Measurements from ENCODE around the gene ANKRD10. TPM values are rescaled to one million over a fixed set of nuclear protein-coding genes. Genes with fewer than 3 reads are reported as not detected.
A peak's percentile ranks its signal among the peaks of the same experiment; 100 is the strongest.
"Not testable (repeated sequence)": the region's sequence is repeated elsewhere in the genome, so short reads cannot be mapped to it uniquely, and the experiment has no call there.

The ANKRD10 gene
- 35.9 and 78.6 TPM in 2 replicates for total RNA-seq (2014; rRNA removed; shearing (Covaris generic); ENCODE audit: low replicate concordance)

GRCh38 chr13:110915057-110915873 lies at the start of gene ANKRD10:
Gene ANKRD10 (minus strand): TSS chr13:110915069. CDS start chr13:110914934, 135 bp downstream.
- DNase-seq = peak; percentile 99
- Histone ChIP-seq H3K27me3 (no peaks in the 10 kb centered on the region), H3K36me3 (peaks cover 18% of the 10 kb centered on the region), H3K9me3 (no peaks in the 10 kb centered on the region), H3K4me3 (peak within 1 kb of the TSS; percentile 100)

GRCh38 chr13:110964229-110965037 lies 49.6 kb upstream of the ANKRD10 start:
- no peak for DNase-seq
- peaks cover 15% of the 10 kb centered on the region for H3K9me3 ChIP-seq
- H3K36me3 ChIP-seq = no peaks in the 10 kb centered on the region
- no peaks in the 10 kb centered on the region for H3K27me3 ChIP-seq
- H3K4me3 ChIP-seq = no peak overlapping the region

GRCh38 chr13:110963554-110963970 lies 48.7 kb upstream of the ANKRD10 start:
- H3K27me3 ChIP-seq = no peaks in the 10 kb centered on the region
- H3K9me3 ChIP-seq = peaks cover 15% of the 10 kb centered on the region
- no peaks in the 10 kb centered on the region for H3K36me3 ChIP-seq
- no peak for DNase-seq
- H3K4me3 ChIP-seq = no peak overlapping the region

GRCh38 chr13:110961959-110962358 lies 47.1 kb upstream of the ANKRD10 start:
- no peak overlapping the region for H3K4me3 ChIP-seq
- no peaks in the 10 kb centered on the region for H3K27me3 ChIP-seq
- no peaks in the 10 kb centered on the region; the same call in 1 of the 2 replicates for H3K36me3 ChIP-seq
- DNase-seq = no peak
- peaks cover 24% of the 10 kb centered on the region for H3K9me3 ChIP-seq

- no peaks in the 10 kb centered on the region for H3K27me3 ChIP-seq
- no peak overlapping the region for H3K4me3 ChIP-seq
- no peak for DNase-seq
- H3K9me3 ChIP-seq = peaks cover 13% of the 10 kb centered on the region
- H3K36me3 ChIP-seq = no peaks in the 10 kb centered on the region; the same call in 1 of the 2 replicates
Measured at GRCh38 chr13:110960204-110960603, 45.3 kb upstream of the ANKRD10 start.

GRCh38 chr13:110957931-110958330 lies 43.1 kb upstream of the ANKRD10 start:
- no peak overlapping the region for H3K4me3 ChIP-seq
- DNase-seq = no peak
- H3K9me3 ChIP-seq = peaks cover 9% of the 10 kb centered on the region
- H3K27me3 ChIP-seq = no peaks in the 10 kb centered on the region
- no peaks in the 10 kb centered on the region; the same call in 1 of the 2 replicates for H3K36me3 ChIP-seq

GRCh38 chr13:110957181-110957884 lies 42.5 kb upstream of the ANKRD10 start:
- H3K27me3 ChIP-seq = no peaks in the 10 kb centered on the region
- peaks cover 9% of the 10 kb centered on the region for H3K9me3 ChIP-seq
- H3K36me3 ChIP-seq = no peaks in the 10 kb centered on the region; the same call in 1 of the 2 replicates
- no peak for DNase-seq
- H3K4me3 ChIP-seq = no peak overlapping the region

- not testable (repeated sequence) for H3K36me3 ChIP-seq, H3K27me3 ChIP-seq, H3K4me3 ChIP-seq, DNase-seq, H3K9me3 ChIP-seq
Measured at GRCh38 chr13:110956216-110956615, 41.3 kb upstream of the ANKRD10 start.

- not testable (repeated sequence) for H3K27me3 ChIP-seq, H3K9me3 ChIP-seq, H3K4me3 ChIP-seq, DNase-seq, H3K36me3 ChIP-seq
Measured at GRCh38 chr13:110955608-110956007, 40.7 kb upstream of the ANKRD10 start.

GRCh38 chr13:110955072-110955503 lies 40.2 kb upstream of the ANKRD10 start:
- not testable (repeated sequence) for H3K9me3 ChIP-seq, H3K27me3 ChIP-seq, H3K36me3 ChIP-seq, H3K4me3 ChIP-seq
- peak; percentile 94 for DNase-seq

- not testable (repeated sequence) for DNase-seq, H3K9me3 ChIP-seq, H3K27me3 ChIP-seq, H3K4me3 ChIP-seq, H3K36me3 ChIP-seq
Measured at GRCh38 chr13:110954533-110954920, 39.7 kb upstream of the ANKRD10 start.

GRCh38 chr13:110953833-110954532 lies 39.1 kb upstream of the ANKRD10 start:
- Histone ChIP-seq H3K9me3 (peaks cover 9% of the 10 kb centered on the region), H3K27me3 (no peaks in the 10 kb centered on the region), H3K4me3 (no peak overlapping the region), H3K36me3 (no peaks in the 10 kb centered on the region; the same call in 1 of the 2 replicates)
- no peak for DNase-seq

GRCh38 chr13:110953416-110953815 lies 38.5 kb upstream of the ANKRD10 start:
- H3K27me3 ChIP-seq = no peaks in the 10 kb centered on the region
- peaks cover 9% of the 10 kb centered on the region for H3K9me3 ChIP-seq
- no peak for DNase-seq
- no peak overlapping the region for H3K4me3 ChIP-seq
- H3K36me3 ChIP-seq = no peaks in the 10 kb centered on the region; the same call in 1 of the 2 replicates

- H3K36me3 ChIP-seq, H3K4me3 ChIP-seq, H3K9me3 ChIP-seq: not testable (repeated sequence)
Measured at GRCh38 chr13:110952135-110952534, 37.3 kb upstream of the ANKRD10 start.

GRCh38 chr13:110950819-110951570 lies 36.1 kb upstream of the ANKRD10 start:
- Histone ChIP-seq H3K9me3 (no peaks in the 10 kb centered on the region), H3K27me3 (no peaks in the 10 kb centered on the region), H3K4me3 (no peak overlapping the region), H3K36me3 (no peaks in the 10 kb centered on the region)
- DNase-seq = no peak

More at GRCh38 chr13:110952135-110952534, 37.3 kb upstream of the ANKRD10 start:
- H3K27me3 ChIP-seq, DNase-seq: not testable (repeated sequence)
